Astrocyte (in vitro differentiated cells and primary cell): Measurements from ENCODE around the gene SAMD4B.

ENCODE experiments used
- CTCF ChIP-seq: IDR thresholded peaks from 2 replicates; pipeline ENCODE4 v1.5.1; 2011; ENCODE audit warnings: low read depth, mild to moderate bottlenecking, inconsistent platforms, low read length, moderate library complexity; ENCODE audit not compliant: insufficient read depth
- EZH2 ChIP-seq: IDR thresholded peaks from 2 replicates; pipeline ENCODE4 v1.6.1; 2012; ENCODE audit warnings: mild to moderate bottlenecking, low read length, inconsistent platforms; ENCODE audit not compliant: insufficient read depth

GRCh38 chr19:39428283-39429112 is 86.3 kb downstream of the SAMD4B start:
- TF ChIP-seq CTCF (no peak), EZH2 (no peak)
